Gastroesophageal sphincter (tissue), 4 donors: ENCODE results near the gene SMIM13. TPM values are rescaled to one million over a fixed set of nuclear protein-coding genes. Genes with fewer than 3 reads are reported as not detected.

Experiments
- ATAC-seq: fragments of 150-250 bp; one replicate; pipeline ENCODE4 v1.9.1; 2016; ENCODE audit warnings: mild to moderate bottlenecking, moderate library complexity
- H3K27ac ChIP-seq, 4 donors: fragments of 200-600 bp; sonication (generic) in 3 of 4; 1 replicate in 3 of 4; 2 replicates in 1 of 4; pipeline ENCODE4 v1.5.1; 2016 to 2019
- H3K27me3 ChIP-seq: fragments of 200-600 bp; sonication (generic); one replicate; pipeline ENCODE4 v1.5.1; 2019
- H3K36me3 ChIP-seq, 2 donors: fragments of 200-600 bp; sonication (generic); one replicate each; pipeline ENCODE4 v1.5.1; 2019; ENCODE audit warnings: control low read depth in 1 of 2
- H3K4me1 ChIP-seq, 3 donors: fragments of 200-600 bp; sonication (generic); 1 replicate in 2 of 3; 2 replicates in 1 of 3; pipeline ENCODE4 v1.5.1; 2016 to 2019; ENCODE audit warnings: control low read depth in 2 of 3
- H3K4me3 ChIP-seq, 2 donors: fragments of 200-600 bp; sonication (generic); one replicate each; pipeline ENCODE4 v1.5.1; 2019; ENCODE audit warnings: mild to moderate bottlenecking in 1 of 2, moderate library complexity in 1 of 2
- H3K9me3 ChIP-seq, 3 donors: fragments of 200-600 bp; sonication (generic); one replicate each; pipeline ENCODE4 v1.5.1; 2017 to 2019; ENCODE audit warnings: control low read depth in 2 of 3
- CTCF ChIP-seq, 4 experiments: fragments of 200-600 bp in 2 of 4; fragments of 450-650 bp in 2 of 4; sonication (generic) in 1 of 4; IDR thresholded peaks; one replicate each; pipeline ENCODE4 v1.5.1; 2017 to 2019; ENCODE audit warnings: antibody characterized with exemption in 4 of 4, mild to moderate bottlenecking in 2 of 4, moderate library complexity in 2 of 4
- EP300 ChIP-seq: sonication (generic); formaldehyde crosslinking; IDR thresholded peaks from one replicate; pipeline ENCODE4 v1.6.1; 2017; ENCODE audit warnings: antibody characterized with exemption, mild to moderate bottlenecking
- POLR2A ChIP-seq, 2 donors: fragments of 450-650 bp; IDR thresholded peaks; one replicate each; pipeline ENCODE4 v1.6.1; 2017; ENCODE audit warnings: antibody characterized with exemption in 2 of 2, mild to moderate bottlenecking in 2 of 2, moderate library complexity in 1 of 2
- POLR2AphosphoS5 ChIP-seq: sonication (generic); formaldehyde crosslinking; IDR thresholded peaks from one replicate; pipeline ENCODE4 v1.6.1; 2017; ENCODE audit warnings: antibody characterized with exemption
- WGBS, 2 donors: methylation state at CpG; one replicate each; pipeline ENCODE4 v1.1.5; 2018; ENCODE audit warnings: low coverage in 1 of 2; 5-methylcytosine and 5-hydroxymethylcytosine counted together
- total RNA-seq, 4 donors: library from RNA; depleted of rRNA; stranded (reverse); fragments of >200 nt; gene quantifications; one replicate each; pipeline ENCODE4 v1.1.0, GENCODE V29; 2016

The SMIM13 gene
- total RNA-seq, 4 donors from 2014 or later: 8.3 to 13.5 (median 12.5) TPM

GRCh38 chr6:11142296-11143027 lies 48.8 kb downstream of the SMIM13 start:
- WGBS, 2 donors: 90 to 94% methylated on average over 4 to 5 of the region's 8 CpGs
- H3K27me3 ChIP-seq: no peaks in the 10 kb centered on the region
- H3K9me3 ChIP-seq: no peaks in the 10 kb centered on the region
- no peak overlapping the region for H3K4me3 ChIP-seq
- TF ChIP-seq POLR2AphosphoS5: no peak
- no peak for TF ChIP-seq POLR2A (IDR thresholded peaks at IDR 0.05)
- no peak for TF ChIP-seq EP300
- no peaks in the 10 kb centered on the region for H3K4me1 ChIP-seq
- H3K27ac ChIP-seq: no peak overlapping the region
- no peak for ATAC-seq
- H3K36me3 ChIP-seq: no peaks in the 10 kb centered on the region

- no peak overlapping the region for H3K4me3 ChIP-seq
- no peak for TF ChIP-seq POLR2AphosphoS5
- no peak for TF ChIP-seq CTCF (IDR thresholded peaks at IDR 0.05)
- no peak for TF ChIP-seq POLR2A (IDR thresholded peaks at IDR 0.05)
- TF ChIP-seq EP300: no peak
- no peak overlapping the region for H3K27ac ChIP-seq
- no peaks in the 10 kb centered on the region for H3K4me1 ChIP-seq
- ATAC-seq: peak; percentile 78
- H3K9me3 ChIP-seq: no peaks in the 10 kb centered on the region
- no peaks in the 10 kb centered on the region for H3K27me3 ChIP-seq
- no peaks in the 10 kb centered on the region for H3K36me3 ChIP-seq
- WGBS, 2 donors: 79 to 80% methylated on average over 10 of the region's 10 CpGs
These were observed 50.0 kb downstream of the SMIM13 start for GRCh38 chr6:11143394-11144371.

- Histone ChIP-seq H3K27me3 (no peaks in the 10 kb centered on the region), H3K4me3 (no peak overlapping the region), H3K27ac (no peak overlapping the region), H3K4me1 (no peaks in the 10 kb centered on the region), H3K36me3 (no peaks in the 10 kb centered on the region), H3K9me3 (no peaks in the 10 kb centered on the region)
- peak; percentile 86 for ATAC-seq
- peak; percentile 83 to 91 (median 88) for TF ChIP-seq CTCF (IDR thresholded peaks at IDR 0.05)
- TF ChIP-seq POLR2AphosphoS5: no peak
- WGBS, 2 donors: 15 to 23% methylated on average over 4 to 6 of the region's 6 CpGs
These were observed 50.8 kb downstream of the SMIM13 start for GRCh38 chr6:11144393-11144851.

GRCh38 chr6:11146117-11146826 lies 52.6 kb downstream of the SMIM13 start:
- Histone ChIP-seq H3K9me3 (no peaks in the 10 kb centered on the region), H3K27ac (no peak overlapping the region), H3K4me3 (no peak overlapping the region), H3K4me1 (no peaks in the 10 kb centered on the region), H3K36me3 (no peaks in the 10 kb centered on the region), H3K27me3 (no peaks in the 10 kb centered on the region)
- no peak for ATAC-seq
- TF ChIP-seq EP300 (no peak), POLR2AphosphoS5 (no peak), CTCF (IDR thresholded peaks at IDR 0.05) (no peak), POLR2A (IDR thresholded peaks at IDR 0.05) (no peak)
- 93 to 95% methylated on average over 3 to 4 of the region's 4 CpGs for WGBS, 2 donors

GRCh38 chr6:11149551-11149950 lies 55.9 kb downstream of the SMIM13 start:
- Histone ChIP-seq H3K27me3 (no peaks in the 10 kb centered on the region), H3K4me3 (no peak overlapping the region), H3K27ac (no peak overlapping the region), H3K9me3 (no peaks in the 10 kb centered on the region), H3K36me3 (no peaks in the 10 kb centered on the region), H3K4me1 (no peaks in the 10 kb centered on the region)
- 100% methylated on average over 3 of the region's 3 CpGs for WGBS, 2 donors
- ATAC-seq: no peak
- TF ChIP-seq CTCF (IDR thresholded peaks at IDR 0.05): no peak
- TF ChIP-seq POLR2A (IDR thresholded peaks at IDR 0.05): no peak
- no peak for TF ChIP-seq EP300
- TF ChIP-seq POLR2AphosphoS5: no peak
